HFFc6 (cell line): ENCODE results near the gene ZNF211. TPM values are rescaled to one million over a fixed set of nuclear protein-coding genes. Genes with fewer than 3 reads are reported as not detected.
A peak's percentile ranks its signal among the peaks of the same experiment; 100 is the strongest.

Experiments
- DNase-seq: peaks from one replicate; pipeline ENCODE4 v3.0.0-alpha.2; 2018
- H3K27ac Mint-ChIP-seq: 2 replicates; pipeline ENCODE4 v1.8.0; 2020; ENCODE audit warnings: mild to moderate bottlenecking, mixed read lengths
- H3K27me3 Mint-ChIP-seq: 2 replicates; pipeline ENCODE4 v1.8.0; 2021; ENCODE audit warnings: mild to moderate bottlenecking, moderate library complexity, mixed read lengths; ENCODE audit not compliant: insufficient read depth
- H3K36me3 Mint-ChIP-seq: 2 replicates; pipeline ENCODE4 v1.8.0; 2021; ENCODE audit warnings: low read depth, mixed read lengths
- H3K4me1 Mint-ChIP-seq: 2 replicates; pipeline ENCODE4 v1.8.0; 2020; ENCODE audit warnings: low read depth, mixed read lengths
- H3K4me3 Mint-ChIP-seq: 2 replicates; pipeline ENCODE4 v1.8.0; 2020; ENCODE audit warnings: mild to moderate bottlenecking, moderate library complexity, mixed read lengths
- H3K9me3 Mint-ChIP-seq: 2 replicates; pipeline ENCODE4 v1.8.0; 2020; ENCODE audit warnings: mild to moderate bottlenecking, mixed read lengths
- CTCF ChIP-seq: fragments of 200-600 bp; sonication (generic); IDR thresholded peaks from 2 replicates; pipeline ENCODE4 v1.5.0; 2021; ENCODE audit warnings: antibody characterized with exemption, mild to moderate bottlenecking
- long read RNA-seq: library from polyadenylated mRNA; unstranded; transcript quantifications from one replicate; pipeline ENCODE4 v2.0.0, GENCODE V29; 2019
- total RNA-seq, 6 experiments: library from RNA; stranded (reverse); fragmentation: NEBNext Ultra II Directional; extraction: Animal tissue kit (Norgen Biotek cat#: 25700); gene quantifications; 2 replicates in 1 of 6; 3 replicates in 5 of 6; pipeline ENCODE4 v1.2.3, GENCODE V29; 2021

The ZNF211 gene
- total RNA-seq: 1 to 10 TPM; 5.8 to 8.1 (median 6.7) TPM
- long read RNA-seq, partial matches to known transcripts: 1 of 6 reads
- long read RNA-seq, other reads (novel, unspliced or antisense): 1 of 6 reads

GRCh38 chr19:57632987-57633831, at the start of gene ZNF211:
Gene ZNF211, plus strand, starts transcription at chr19:57633168. Its CDS starts 179 bp downstream, at chr19:57633347.
- TF ChIP-seq CTCF: no peak; the same call in 1 of the 2 replicates
- Mint-ChIP-seq H3K27me3 (no peaks in the 10 kb centered on the region), H3K4me1 (peaks cover 21% of the 10 kb centered on the region), H3K4me3 (peak within 1 kb of the TSS; percentile 96), H3K9me3 (peaks cover 32% of the 10 kb centered on the region), H3K27ac (peak within 1 kb of the TSS; percentile 75), H3K36me3 (peaks cover 72% of the 10 kb centered on the region)
- DNase-seq: peak; percentile 88

- TF ChIP-seq CTCF: no peak; the same call in 1 of the 2 replicates
- peak within 1 kb of the TSS; percentile 91 for H3K4me3 Mint-ChIP-seq
- peaks cover 23% of the 10 kb centered on the region for H3K36me3 Mint-ChIP-seq
- peak; percentile 79 for DNase-seq
- peaks cover 37% of the 10 kb centered on the region for H3K9me3 Mint-ChIP-seq
- peaks cover 30% of the 10 kb centered on the region for H3K4me1 Mint-ChIP-seq
- peaks cover 4% of the 10 kb centered on the region; the same call in 1 of the 2 replicates for H3K27me3 Mint-ChIP-seq
- H3K27ac Mint-ChIP-seq: peak within 1 kb of the TSS; percentile 73
Observed at GRCh38 chr19:57583521-57584416, 49.2 kb upstream of the ZNF211 start, which contains the start of gene ZIK1. Gene ZIK1, plus strand, starts transcription at chr19:57584145. Its CDS starts 212 bp downstream, at chr19:57584357.

GRCh38 chr19:57587529-57587928, 45.4 kb upstream of the ZNF211 start:
- no peak overlapping the region; the same call in 1 of the 2 replicates for H3K4me3 Mint-ChIP-seq
- TF ChIP-seq CTCF: no peak
- H3K36me3 Mint-ChIP-seq: peaks cover 55% of the 10 kb centered on the region
- peak; percentile 93 for DNase-seq
- peaks cover 2% of the 10 kb centered on the region; the same call in 1 of the 2 replicates for H3K27me3 Mint-ChIP-seq
- peak overlapping the region; percentile 63 for H3K27ac Mint-ChIP-seq
- peaks cover 62% of the 10 kb centered on the region for H3K9me3 Mint-ChIP-seq
- H3K4me1 Mint-ChIP-seq: peaks cover 30% of the 10 kb centered on the region

- H3K4me3 Mint-ChIP-seq: peak overlapping the region; percentile 83
- DNase-seq: no peak
- H3K27me3 Mint-ChIP-seq: no peaks in the 10 kb centered on the region
- peak overlapping the region; percentile 9; the same call in 1 of the 2 replicates for H3K27ac Mint-ChIP-seq
- no peak for TF ChIP-seq CTCF
- peaks cover 14% of the 10 kb centered on the region for H3K4me1 Mint-ChIP-seq
- H3K36me3 Mint-ChIP-seq: peaks cover 35% of the 10 kb centered on the region
- H3K9me3 Mint-ChIP-seq: no peaks in the 10 kb centered on the region; the same call in 1 of the 2 replicates
Observed at GRCh38 chr19:57599377-57599760, 33.6 kb upstream of the ZNF211 start.

- peaks cover 40% of the 10 kb centered on the region for H3K36me3 Mint-ChIP-seq
- TF ChIP-seq CTCF: no peak
- DNase-seq: peak; percentile 89
- H3K4me1 Mint-ChIP-seq: peaks cover 14% of the 10 kb centered on the region
- H3K4me3 Mint-ChIP-seq: peak within 1 kb of the TSS; percentile 83
- no peaks in the 10 kb centered on the region for H3K27me3 Mint-ChIP-seq
- peak within 1 kb of the TSS; percentile 9; the same call in 1 of the 2 replicates for H3K27ac Mint-ChIP-seq
- peaks cover 4% of the 10 kb centered on the region; the same call in 1 of the 2 replicates for H3K9me3 Mint-ChIP-seq
Observed at GRCh38 chr19:57599761-57600383, 33.1 kb upstream of the ZNF211 start, which contains the start of gene ZNF530. Gene ZNF530, plus strand, starts transcription at chr19:57599885. Its CDS starts 4,461 bp downstream, at chr19:57604346.
